Measurements from ENCODE around the gene STYXL1. TPM values are rescaled to one million over a fixed set of nuclear protein-coding genes. Genes with fewer than 3 reads are reported as not detected.
"Not testable (repeated sequence)": the region's sequence is repeated elsewhere in the genome, so short reads cannot be mapped to it uniquely, and the experiment has no call there.

STYXL1 gene
- total and polyA plus RNA-seq, 2 experiments from 2014 or later, result 42.5 to 54.7 TPM

GRCh38 chr7:76056241-76056640 lies 8.4 kb upstream of the STYXL1 start:
- H3K79me2 ChIP-seq (ENCODE audit: insufficient read depth), result peaks cover 78% of the 10 kb centered on the region
- H2AFZ ChIP-seq, result no peak overlapping the region
- H3K9me3 ChIP-seq (ENCODE audit: low read depth), result no peaks in the 10 kb centered on the region
- no peaks in the 10 kb centered on the region for H3K27me3 ChIP-seq (replicated peaks; ENCODE audit: insufficient read depth)
- no peak overlapping the region for H3K9ac ChIP-seq
- H3F3A ChIP-seq (ENCODE audit: insufficient read depth), result peaks cover 29% of the 10 kb centered on the region
- no peaks in the 10 kb centered on the region; the same call in 1 of the 2 replicates for H4K20me1 ChIP-seq (ENCODE audit: insufficient read depth)
- TF ChIP-seq EZH2 (IDR thresholded peaks at IDR 0.05; ENCODE audit: insufficient read depth, poor library complexity, severe bottlenecking) (no peak), EZH2phosphoT487 (IDR thresholded peaks at IDR 0.05; ENCODE audit: insufficient read depth, low read depth) (no peak)
- peaks cover 47% of the 10 kb centered on the region for H3K36me3 ChIP-seq (ENCODE audit: low read depth)
- H3K27ac ChIP-seq, result no peak overlapping the region
- peaks cover 22% of the 10 kb centered on the region for H3K4me1 ChIP-seq (ENCODE audit: insufficient read depth)
- H3K4me3 ChIP-seq, result no peak overlapping the region
- WGBS, 2 experiments (ENCODE audit: low coverage in 1 of 2, low lambda C conversion rate in 2 of 2, missing lambda C conversion rate in 2 of 2), result 96% methylated on average over 7 of the region's 7 CpGs
- no peak overlapping the region for H3K4me2 ChIP-seq (ENCODE audit: unreplicated experiment)
- in situ Hi-C loops (cut with MboI), result no loop called here
- H3K9me2 ChIP-seq (ENCODE audit: insufficient read depth), result no peaks in the 10 kb centered on the region
- DNase-seq, result no peak

- H4K20me1 ChIP-seq (ENCODE audit: insufficient read depth), result no peaks in the 10 kb centered on the region; the same call in 1 of the 2 replicates
- H3K27me3 ChIP-seq (replicated peaks; ENCODE audit: insufficient read depth), result no peaks in the 10 kb centered on the region
- peaks cover 96% of the 10 kb centered on the region for H3K79me2 ChIP-seq (ENCODE audit: insufficient read depth)
- no peak overlapping the region for H3K4me3 ChIP-seq
- peak overlapping the region; percentile 58 for H3K9ac ChIP-seq
- no peaks in the 10 kb centered on the region for H3K9me2 ChIP-seq (ENCODE audit: insufficient read depth)
- H2AFZ ChIP-seq, result no peak overlapping the region
- peak; percentile 74 for DNase-seq
- H3K4me2 ChIP-seq (ENCODE audit: unreplicated experiment), result peak overlapping the region; percentile 26
- peaks cover 23% of the 10 kb centered on the region for H3K4me1 ChIP-seq (ENCODE audit: insufficient read depth)
- no peak for TF ChIP-seq EZH2 (IDR thresholded peaks at IDR 0.05; ENCODE audit: insufficient read depth, poor library complexity, severe bottlenecking)
- peak overlapping the region; percentile 80 for H3K27ac ChIP-seq
- H3F3A ChIP-seq (ENCODE audit: insufficient read depth), result peaks cover 29% of the 10 kb centered on the region
- in situ Hi-C loops (cut with MboI), result no loop called here
- peaks cover 34% of the 10 kb centered on the region for H3K36me3 ChIP-seq (ENCODE audit: low read depth)
- no peaks in the 10 kb centered on the region for H3K9me3 ChIP-seq (ENCODE audit: low read depth)
- 82 to 84% methylated on average over 18 of the region's 18 CpGs for WGBS, 2 experiments (ENCODE audit: low coverage in 1 of 2, low lambda C conversion rate in 2 of 2, missing lambda C conversion rate in 2 of 2)
Observed at GRCh38 chr7:76054123-76055120, 6.6 kb upstream of the STYXL1 start.

DNA sequence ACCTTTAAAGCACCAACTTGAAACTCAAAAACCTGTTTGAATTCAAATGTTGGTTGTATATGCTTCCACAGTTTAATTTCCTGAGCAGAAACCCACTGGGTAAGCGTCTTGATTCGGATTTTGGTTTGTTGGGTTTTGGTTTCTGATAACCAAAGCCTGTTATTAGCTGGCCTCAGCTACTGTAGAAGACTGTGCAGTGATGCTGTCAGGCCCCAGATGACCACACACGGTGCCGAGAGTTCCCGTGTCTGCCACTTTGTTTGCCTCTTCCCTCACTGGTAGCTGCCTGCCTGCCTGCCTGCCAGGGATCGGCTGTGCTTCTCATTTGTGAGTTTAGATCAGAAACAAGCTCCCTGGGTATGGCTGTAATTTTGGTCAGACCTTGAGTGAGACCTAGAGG lies 5.7 kb upstream of the STYXL1 start:
- Histone ChIP-seq H3F3A (ENCODE audit: insufficient read depth) (peaks cover 36% of the 10 kb centered on the region), H2AFZ (no peak overlapping the region), H4K20me1 (ENCODE audit: insufficient read depth) (no peaks in the 10 kb centered on the region; the same call in 1 of the 2 replicates), H3K27me3 (replicated peaks; ENCODE audit: insufficient read depth) (no peaks in the 10 kb centered on the region), H3K9me2 (ENCODE audit: insufficient read depth) (no peaks in the 10 kb centered on the region), H3K27ac (peak overlapping the region; percentile 80), H3K4me1 (ENCODE audit: insufficient read depth) (peaks cover 29% of the 10 kb centered on the region), H3K79me2 (ENCODE audit: insufficient read depth) (peaks cover 100% of the 10 kb centered on the region), H3K9me3 (ENCODE audit: low read depth) (no peaks in the 10 kb centered on the region), H3K4me2 (ENCODE audit: unreplicated experiment) (no peak overlapping the region), H3K36me3 (ENCODE audit: low read depth) (peaks cover 24% of the 10 kb centered on the region), H3K4me3 (no peak overlapping the region), H3K9ac (peak overlapping the region; percentile 58; the same call in 1 of the 2 replicates)
- in situ Hi-C loops (cut with MboI), result no loop called here
- TF ChIP-seq EZH2 (IDR thresholded peaks at IDR 0.05; ENCODE audit: insufficient read depth, poor library complexity, severe bottlenecking) (no peak), EZH2phosphoT487 (IDR thresholded peaks at IDR 0.05; ENCODE audit: insufficient read depth, low read depth) (no peak)
- no peak for DNase-seq
- 83 to 84% methylated on average over 6 of the region's 6 CpGs for whole genome bisulfite sequencing, 2 experiments (ENCODE audit: low coverage in 1 of 2, low lambda C conversion rate in 2 of 2, missing lambda C conversion rate in 2 of 2)

- H3K27ac ChIP-seq; H2AFZ ChIP-seq; in situ Hi-C loops (cut with MboI); H3K4me3 ChIP-seq; H3K9ac ChIP-seq; H4K20me1 ChIP-seq (ENCODE audit: insufficient read depth); DNase-seq; H3K9me3 ChIP-seq (ENCODE audit: low read depth); H3K27me3 ChIP-seq (replicated peaks; ENCODE audit: insufficient read depth); H3K4me2 ChIP-seq (ENCODE audit: unreplicated experiment); H3K9me2 ChIP-seq (ENCODE audit: insufficient read depth): not testable (repeated sequence)
- H3F3A ChIP-seq (ENCODE audit: insufficient read depth), result peaks cover 36% of the 10 kb centered on the region
- H3K36me3 ChIP-seq (ENCODE audit: low read depth), result peaks cover 20% of the 10 kb centered on the region
- WGBS, 2 experiments (ENCODE audit: low coverage in 1 of 2, low lambda C conversion rate in 2 of 2, missing lambda C conversion rate in 2 of 2), result 97 to 99% methylated on average over 8 of the region's 8 CpGs
- peaks cover 97% of the 10 kb centered on the region for H3K79me2 ChIP-seq (ENCODE audit: insufficient read depth)
- peaks cover 29% of the 10 kb centered on the region for H3K4me1 ChIP-seq (ENCODE audit: insufficient read depth)
Observed at GRCh38 chr7:76052681-76053080, 4.9 kb upstream of the STYXL1 start.

All from GM23248 (cell line).